ENCODE results near the gene MBLAC1. TPM values are rescaled to one million over a fixed set of nuclear protein-coding genes. Genes with fewer than 3 reads are reported as not detected.
"Not testable (repeated sequence)": the region's sequence is repeated elsewhere in the genome, so short reads cannot be mapped to it uniquely, and the experiment has no call there.

MBLAC1 gene
- total RNA-seq, 1 donor from 2014 or later: 2.8 TPM

- H3K4me1 Mint-ChIP-seq (ENCODE audit: unreplicated experiment): no peaks in the 10 kb centered on the region
- H3K4me3 Mint-ChIP-seq: no peak overlapping the region
- DNase-seq (ENCODE audit: extremely low spot score, unreplicated experiment): no peak
- no peak for TF ChIP-seq CTCF (conservative IDR thresholded peaks at IDR 0.05)
- peaks cover 3% of the 10 kb centered on the region for H3K27me3 Mint-ChIP-seq
- no peaks in the 10 kb centered on the region for H3K36me3 Mint-ChIP-seq
- no peaks in the 10 kb centered on the region for H3K9me3 Mint-ChIP-seq
- no peak overlapping the region for H3K27ac Mint-ChIP-seq
Measured at GRCh38 chr7:100141555-100141949, 14.8 kb downstream of the MBLAC1 start.

GRCh38 chr7:100142461-100142860 lies 15.7 kb downstream of the MBLAC1 start:
- DNase-seq (ENCODE audit: extremely low spot score, unreplicated experiment): no peak
- TF ChIP-seq CTCF (conservative IDR thresholded peaks at IDR 0.05): no peak
- H3K27ac Mint-ChIP-seq: no peak overlapping the region
- H3K4me1 Mint-ChIP-seq (ENCODE audit: unreplicated experiment): no peaks in the 10 kb centered on the region
- no peak overlapping the region for H3K4me3 Mint-ChIP-seq
- H3K9me3 Mint-ChIP-seq: no peaks in the 10 kb centered on the region
- peaks cover 3% of the 10 kb centered on the region for H3K27me3 Mint-ChIP-seq
- H3K36me3 Mint-ChIP-seq: no peaks in the 10 kb centered on the region

GRCh38 chr7:100146350-100146749 lies 19.6 kb downstream of the MBLAC1 start:
- H3K4me3 Mint-ChIP-seq; H3K27ac Mint-ChIP-seq; H3K9me3 Mint-ChIP-seq; H3K36me3 Mint-ChIP-seq; DNase-seq (ENCODE audit: extremely low spot score, unreplicated experiment); H3K27me3 Mint-ChIP-seq: not testable (repeated sequence)
- peaks cover 13% of the 10 kb centered on the region for H3K4me1 Mint-ChIP-seq (ENCODE audit: unreplicated experiment)

- H3K4me1 Mint-ChIP-seq (ENCODE audit: unreplicated experiment): peaks cover 13% of the 10 kb centered on the region
- H3K36me3 Mint-ChIP-seq: peaks cover 4% of the 10 kb centered on the region
- TF ChIP-seq CTCF (conservative IDR thresholded peaks at IDR 0.05): no peak
- H3K27ac Mint-ChIP-seq: no peak overlapping the region
- no peaks in the 10 kb centered on the region for H3K27me3 Mint-ChIP-seq
- H3K9me3 Mint-ChIP-seq: no peaks in the 10 kb centered on the region
- no peak overlapping the region for H3K4me3 Mint-ChIP-seq
- no peak for DNase-seq (ENCODE audit: extremely low spot score, unreplicated experiment)
Measured at GRCh38 chr7:100147278-100147677, 20.5 kb downstream of the MBLAC1 start.

GRCh38 chr7:100148225-100148558 lies 21.4 kb downstream of the MBLAC1 start:
- DNase-seq (ENCODE audit: extremely low spot score, unreplicated experiment): no peak
- no peaks in the 10 kb centered on the region for H3K9me3 Mint-ChIP-seq
- H3K4me1 Mint-ChIP-seq (ENCODE audit: unreplicated experiment): peaks cover 13% of the 10 kb centered on the region
- TF ChIP-seq CTCF (conservative IDR thresholded peaks at IDR 0.05): no peak
- peak overlapping the region; percentile 92 for H3K27ac Mint-ChIP-seq
- peak overlapping the region; percentile 99 for H3K4me3 Mint-ChIP-seq
- peaks cover 8% of the 10 kb centered on the region for H3K36me3 Mint-ChIP-seq
- H3K27me3 Mint-ChIP-seq: no peaks in the 10 kb centered on the region

- peak within 1 kb of the TSS; percentile 92 for H3K27ac Mint-ChIP-seq
- no peaks in the 10 kb centered on the region for H3K9me3 Mint-ChIP-seq
- H3K27me3 Mint-ChIP-seq: no peaks in the 10 kb centered on the region
- peak within 1 kb of the TSS; percentile 99 for H3K4me3 Mint-ChIP-seq
- DNase-seq (ENCODE audit: extremely low spot score, unreplicated experiment): peak; percentile 96
- peaks cover 13% of the 10 kb centered on the region for H3K4me1 Mint-ChIP-seq (ENCODE audit: unreplicated experiment)
- peak; percentile 28 for TF ChIP-seq CTCF (conservative IDR thresholded peaks at IDR 0.05)
- H3K36me3 Mint-ChIP-seq: peaks cover 8% of the 10 kb centered on the region
Measured at GRCh38 chr7:100148559-100149328, 22.0 kb downstream of the MBLAC1 start, which contains the start of gene LAMTOR4. TSS of gene LAMTOR4 (plus strand) at chr7:100148918. CDS start at chr7:100148973, 55 bp downstream.
